GM18502 (cell line): ENCODE results near the gene COL4A3.
A peak's percentile ranks its signal among the peaks of the same experiment; 100 is the strongest.

Experiments
- ATAC-seq: cut with Tn5 transposase; IDR thresholded peaks from one replicate; pipeline ENCODE4 v1.9.1; 2021; ENCODE audit warnings: mild to moderate bottlenecking; ENCODE audit not compliant: unreplicated experiment, poor library complexity

COL4A3 gene

GRCh38 chr2:227280895-227281294, 116.5 kb downstream of the COL4A3 start:
- no peak for ATAC-seq

- ATAC-seq, result no peak
These were observed 121.4 kb downstream of the COL4A3 start for GRCh38 chr2:227285741-227286236.

- no peak for ATAC-seq
These were observed 123.3 kb downstream of the COL4A3 start for GRCh38 chr2:227287771-227288170.

GRCh38 chr2:227292314-227292713, 127.9 kb downstream of the COL4A3 start:
- ATAC-seq, result no peak

- no peak for ATAC-seq
These were observed 129.1 kb downstream of the COL4A3 start for GRCh38 chr2:227293531-227293930.

DNA sequence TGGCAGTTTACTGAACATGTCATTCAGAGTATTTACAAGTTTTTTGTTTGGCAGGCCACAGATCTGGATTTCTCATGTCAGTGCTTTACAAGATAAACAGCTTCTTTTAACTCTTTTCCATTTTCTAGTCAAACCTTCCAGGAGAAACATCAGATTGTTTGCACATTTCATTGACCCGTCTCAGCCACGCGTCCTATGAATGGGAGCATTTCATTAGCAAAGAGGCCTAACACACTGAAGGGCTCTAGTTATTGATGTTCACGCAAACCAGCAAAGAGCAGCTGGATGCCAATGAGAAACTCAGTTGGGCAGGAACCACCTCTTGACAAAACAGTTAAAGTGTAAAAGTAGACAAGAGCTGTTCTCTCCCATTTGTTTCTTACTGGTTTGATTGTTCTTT, 131.4 kb downstream of the COL4A3 start:
- no peak for ATAC-seq

GRCh38 chr2:227296671-227297405, 132.4 kb downstream of the COL4A3 start:
- no peak for ATAC-seq

DNA sequence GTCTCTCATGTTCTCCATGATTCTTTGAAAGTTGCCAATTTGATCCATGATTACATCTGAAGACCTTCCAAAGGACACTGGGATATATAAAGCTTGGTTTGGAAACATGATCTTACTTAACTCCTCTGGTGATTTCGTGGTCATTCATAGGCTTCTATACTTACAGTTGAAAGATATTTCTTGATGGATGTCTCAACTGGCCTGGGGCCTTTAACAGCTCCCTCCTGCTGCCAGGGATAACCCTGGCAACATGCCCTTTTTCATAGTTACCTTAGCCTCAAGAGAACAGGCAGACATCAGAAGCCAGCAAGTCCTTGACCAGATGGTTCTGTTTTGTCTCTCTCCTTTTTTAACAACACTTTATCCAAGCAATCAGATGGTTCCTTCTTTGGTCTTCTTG, 137.1 kb downstream of the COL4A3 start:
- ATAC-seq, result no peak

GRCh38 chr2:227308784-227309183, 144.4 kb downstream of the COL4A3 start:
- peak; percentile 92 for ATAC-seq

DNA sequence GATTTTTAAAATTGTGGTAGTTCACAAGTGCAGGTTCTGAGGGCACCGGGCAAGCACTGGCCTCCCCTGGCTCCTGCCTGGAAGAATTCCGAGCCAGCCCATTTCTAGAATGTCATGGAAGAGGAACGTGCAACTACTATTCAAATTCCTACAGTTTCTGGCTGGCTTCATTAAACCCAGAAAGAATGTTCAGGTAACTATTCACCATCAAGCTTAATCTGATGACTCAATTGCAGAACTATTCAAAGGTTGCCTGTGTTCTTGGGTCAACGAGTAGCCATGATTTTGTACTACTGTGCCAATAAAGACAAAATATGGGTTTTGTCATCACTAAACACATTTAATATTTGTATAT, 146.3 kb downstream of the COL4A3 start:
- ATAC-seq, result no peak

DNA sequence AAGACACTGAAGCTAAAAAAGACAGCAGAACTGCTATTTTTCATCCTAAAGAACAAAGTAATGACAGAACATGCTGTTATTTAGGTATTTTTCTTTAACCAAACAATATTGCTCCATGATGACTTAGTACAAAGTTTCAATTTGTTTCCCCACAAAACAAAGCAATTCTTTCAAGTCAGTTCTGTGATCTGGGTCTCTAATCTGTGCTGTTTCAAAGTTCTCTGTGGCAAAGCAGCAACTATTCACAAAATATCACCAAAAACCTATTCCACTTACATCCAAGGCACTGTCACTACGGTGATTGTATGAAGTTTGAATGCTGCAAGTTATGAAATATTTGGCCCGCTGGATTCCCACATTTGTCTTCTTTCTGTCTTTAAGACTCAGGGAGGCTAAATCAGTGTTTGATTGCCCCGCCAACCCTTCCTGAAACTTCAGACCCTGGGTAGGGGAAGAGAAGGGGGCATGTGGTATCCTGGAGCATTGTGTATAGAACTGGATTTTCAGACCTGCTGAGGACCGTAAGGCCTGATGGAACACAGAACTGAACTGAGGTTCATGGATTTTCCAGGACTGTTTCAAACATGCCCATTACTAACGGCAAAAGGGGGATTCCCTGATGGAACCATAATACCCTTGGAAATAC, 147.6 kb downstream of the COL4A3 start:
- ATAC-seq, result no peak

DNA sequence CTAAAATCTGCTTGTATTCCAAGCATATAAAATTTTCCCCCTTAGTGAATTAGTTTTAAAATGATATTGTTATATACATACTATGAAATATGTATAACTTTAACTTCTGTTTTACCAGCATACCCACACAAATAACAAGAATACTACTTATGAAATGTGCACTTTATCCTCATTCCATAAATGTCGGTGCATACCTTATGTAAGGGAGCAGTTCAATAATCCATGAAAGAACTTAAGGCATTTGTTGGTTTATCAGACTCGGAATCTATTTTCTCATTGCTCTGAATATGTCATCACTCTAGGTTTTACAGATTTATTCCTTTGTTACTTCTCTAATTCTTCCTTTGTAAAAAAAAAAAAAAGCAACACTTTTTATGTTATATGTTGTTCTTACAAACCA, 148.2 kb downstream of the COL4A3 start:
- no peak for ATAC-seq

- ATAC-seq, result no peak
These were observed 148.9 kb downstream of the COL4A3 start for GRCh38 chr2:227313310-227313709.

DNA sequence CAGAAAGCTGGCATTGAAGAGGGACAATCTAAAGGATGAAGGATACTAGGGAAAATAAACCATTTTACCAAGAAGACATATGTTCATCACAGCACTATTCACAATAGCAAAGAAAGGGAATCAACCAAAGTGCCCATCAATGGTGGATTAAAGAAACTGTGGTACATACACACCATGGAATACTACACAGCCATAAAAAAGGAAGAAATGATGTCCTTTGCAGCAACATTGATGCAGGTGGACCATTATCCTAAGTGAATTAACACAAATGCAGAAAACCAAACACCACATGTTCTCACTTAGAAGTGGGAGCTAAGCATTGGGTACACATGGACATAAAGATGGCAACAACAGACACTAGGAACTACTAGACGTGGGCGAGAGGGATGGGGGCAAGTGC, 153.4 kb downstream of the COL4A3 start:
- no peak for ATAC-seq

- no peak for ATAC-seq
These were observed 156.1 kb downstream of the COL4A3 start for GRCh38 chr2:227320305-227321094.

GRCh38 chr2:227322530-227323205, 158.2 kb downstream of the COL4A3 start:
- no peak for ATAC-seq

DNA sequence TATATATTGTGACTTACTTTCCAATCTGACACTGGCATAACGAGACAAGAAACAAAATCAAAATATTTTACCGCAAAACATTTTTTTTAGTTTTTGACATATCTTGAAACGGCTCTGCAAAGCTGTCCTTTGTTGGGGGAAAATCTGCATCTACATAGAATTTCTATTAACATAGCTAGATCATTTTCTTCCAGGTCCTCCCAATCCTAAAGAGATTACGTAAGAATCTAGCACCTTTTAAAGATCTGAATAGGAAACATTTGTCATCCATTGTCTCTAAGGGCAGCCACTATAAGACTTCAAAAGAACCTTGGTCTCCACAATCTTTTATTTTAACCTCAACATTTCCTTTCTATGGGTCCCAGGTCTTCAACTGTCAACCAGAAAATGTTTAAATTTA, 159.4 kb downstream of the COL4A3 start:
- ATAC-seq, result no peak

DNA sequence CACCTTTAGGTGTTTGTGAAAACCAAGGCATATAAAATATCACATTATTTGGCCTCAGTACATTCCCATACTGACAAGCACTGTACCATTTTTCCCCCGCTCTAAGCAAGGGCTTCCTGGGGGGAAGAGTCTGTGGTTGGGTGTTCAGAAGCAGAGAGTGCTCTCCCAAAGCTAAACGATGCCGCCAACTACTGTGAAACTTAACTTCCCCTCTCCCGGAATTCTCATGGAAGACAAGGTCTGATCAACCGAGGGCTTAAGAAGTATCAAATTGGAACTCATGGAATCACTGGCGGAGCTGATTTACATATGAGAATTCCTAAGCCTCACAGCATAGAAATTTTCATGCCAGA, 160.2 kb downstream of the COL4A3 start:
- ATAC-seq, result peak; percentile 12

- peak; percentile 98 for ATAC-seq
These were observed 160.8 kb downstream of the COL4A3 start, which contains the start of gene MFF for GRCh38 chr2:227324995-227325838. Gene MFF (plus strand): TSS chr2:227325251. CDS start chr2:227330666, 5,415 bp downstream.

DNA sequence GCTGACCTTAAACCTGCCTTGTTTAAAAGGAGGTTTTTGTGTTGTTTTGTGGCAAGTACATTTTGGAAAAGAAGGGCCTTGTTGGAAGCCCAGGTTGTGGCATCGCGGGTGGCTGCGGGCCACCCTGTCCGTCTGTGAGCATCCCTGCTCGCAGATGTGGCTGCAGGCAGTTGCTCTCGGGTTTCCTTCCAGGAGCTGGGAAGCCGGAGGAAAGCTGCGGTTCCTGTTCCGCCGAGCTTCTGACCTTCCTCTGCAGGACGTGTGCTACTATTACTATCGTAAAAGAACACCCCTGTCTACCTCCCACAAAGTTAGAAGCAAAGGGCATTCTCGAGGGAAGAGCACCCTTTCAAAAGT, 161.4 kb downstream of the COL4A3 start:
- peak; percentile 12 for ATAC-seq
